ENCODE data around the gene ZBTB7C.

The ZBTB7C gene

GRCh38 chr18:48203961-48204666 is 205.1 kb downstream of the ZBTB7C start:
- no peak for TF ChIP-seq CTCF (IDR thresholded peaks at IDR 0.05)

GRCh38 chr18:48203288-48203945 is 205.8 kb downstream of the ZBTB7C start:
- TF ChIP-seq CTCF (IDR thresholded peaks at IDR 0.05): no peak

- no peak for TF ChIP-seq CTCF (IDR thresholded peaks at IDR 0.05)
Measured at GRCh38 chr18:48202350-48203260, 206.6 kb downstream of the ZBTB7C start.

- no peak for TF ChIP-seq CTCF (IDR thresholded peaks at IDR 0.05)
Measured at GRCh38 chr18:48202006-48202348, 207.2 kb downstream of the ZBTB7C start.

GRCh38 chr18:48201337-48202005 is 207.7 kb downstream of the ZBTB7C start:
- no peak for TF ChIP-seq CTCF (IDR thresholded peaks at IDR 0.05)

GRCh38 chr18:48200631-48201336 is 208.4 kb downstream of the ZBTB7C start:
- no peak for TF ChIP-seq CTCF (IDR thresholded peaks at IDR 0.05)

- no peak for TF ChIP-seq CTCF (IDR thresholded peaks at IDR 0.05)
Measured at GRCh38 chr18:48199399-48199798, 209.8 kb downstream of the ZBTB7C start.

Data from LNCAP (cell line).